AG09319 (cell line): ENCODE results near the gene RPH3AL.

Experiments used
- DNase-seq: peaks from one replicate; pipeline ENCODE4 v3.0.0-alpha.2; 2010; ENCODE audit warnings: low read depth; ENCODE audit errors: extremely low read depth
- CTCF ChIP-seq: IDR thresholded peaks from 2 replicates; pipeline ENCODE4 v1.5.1; 2011; ENCODE audit warnings: low read depth, mild to moderate bottlenecking, inconsistent platforms, low read length, moderate library complexity

The RPH3AL gene

DNA sequence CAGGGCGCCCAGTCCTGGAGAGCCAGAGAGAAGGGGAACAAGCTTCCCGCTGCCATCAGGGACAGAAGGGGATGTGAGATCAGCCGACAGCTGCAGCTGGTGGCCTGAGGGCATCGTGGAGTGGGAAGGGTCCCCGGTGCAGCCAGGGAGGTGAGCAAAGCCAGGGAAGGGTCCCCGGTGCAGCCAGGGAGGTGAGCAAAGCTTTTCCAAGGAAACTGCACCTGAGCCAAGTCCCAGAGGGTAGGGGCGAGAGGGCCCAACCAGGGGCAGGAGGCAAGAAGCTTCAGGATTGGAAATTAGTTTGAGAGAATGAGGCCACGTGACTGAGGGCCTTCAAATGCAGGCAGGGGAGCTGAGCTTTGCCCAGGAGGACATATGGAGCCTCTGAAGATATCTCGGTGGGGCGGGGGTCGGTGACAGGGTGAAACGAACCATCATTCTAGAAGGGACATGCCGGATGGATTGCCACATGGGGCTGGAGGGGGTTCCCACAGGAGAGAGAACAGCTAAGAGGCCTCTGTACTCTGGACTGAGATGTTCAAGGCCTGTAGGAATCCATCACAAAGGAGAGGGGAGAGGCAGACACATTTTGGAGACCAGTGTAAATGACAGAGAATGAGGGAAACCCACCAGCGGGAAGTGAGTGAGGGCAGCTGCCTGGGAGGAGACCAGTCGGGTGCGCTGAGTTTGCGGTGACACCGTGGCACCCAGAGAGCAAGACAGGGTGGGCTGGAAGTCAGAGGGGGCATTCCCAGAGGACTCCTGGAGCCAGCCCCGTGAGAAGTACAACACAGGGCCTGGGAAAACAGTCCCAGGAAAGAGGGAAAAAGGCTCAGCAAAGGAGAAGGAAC is 31.4 kb upstream of the RPH3AL start:
- no peak for TF ChIP-seq CTCF
- DNase-seq: no peak

- no peak for TF ChIP-seq CTCF
- DNase-seq: no peak
These were observed 30.3 kb upstream of the RPH3AL start for GRCh38 chr17:382644-383533.

- no peak for TF ChIP-seq CTCF
- DNase-seq: no peak
These were observed 29.5 kb upstream of the RPH3AL start for GRCh38 chr17:381941-382643.

DNA sequence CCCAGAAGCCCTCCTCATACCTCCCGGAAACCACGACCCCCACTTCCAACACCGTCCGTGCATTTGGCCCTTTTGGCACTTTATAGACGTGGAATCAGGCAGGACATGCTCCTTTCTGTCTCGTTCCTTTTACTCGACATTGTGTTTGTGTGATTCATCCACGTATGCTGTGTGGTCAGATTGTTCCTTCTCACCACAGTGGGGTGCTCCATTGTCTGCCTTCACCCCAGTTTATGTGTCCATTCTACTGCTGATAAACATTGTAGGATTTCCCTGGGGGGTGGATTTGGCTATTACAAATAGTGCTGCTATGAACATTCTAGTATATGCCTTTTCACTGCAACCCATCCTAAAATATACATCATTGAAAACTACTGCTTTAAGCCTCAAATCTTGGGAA is 28.9 kb upstream of the RPH3AL start:
- TF ChIP-seq CTCF: no peak
- no peak for DNase-seq

DNA sequence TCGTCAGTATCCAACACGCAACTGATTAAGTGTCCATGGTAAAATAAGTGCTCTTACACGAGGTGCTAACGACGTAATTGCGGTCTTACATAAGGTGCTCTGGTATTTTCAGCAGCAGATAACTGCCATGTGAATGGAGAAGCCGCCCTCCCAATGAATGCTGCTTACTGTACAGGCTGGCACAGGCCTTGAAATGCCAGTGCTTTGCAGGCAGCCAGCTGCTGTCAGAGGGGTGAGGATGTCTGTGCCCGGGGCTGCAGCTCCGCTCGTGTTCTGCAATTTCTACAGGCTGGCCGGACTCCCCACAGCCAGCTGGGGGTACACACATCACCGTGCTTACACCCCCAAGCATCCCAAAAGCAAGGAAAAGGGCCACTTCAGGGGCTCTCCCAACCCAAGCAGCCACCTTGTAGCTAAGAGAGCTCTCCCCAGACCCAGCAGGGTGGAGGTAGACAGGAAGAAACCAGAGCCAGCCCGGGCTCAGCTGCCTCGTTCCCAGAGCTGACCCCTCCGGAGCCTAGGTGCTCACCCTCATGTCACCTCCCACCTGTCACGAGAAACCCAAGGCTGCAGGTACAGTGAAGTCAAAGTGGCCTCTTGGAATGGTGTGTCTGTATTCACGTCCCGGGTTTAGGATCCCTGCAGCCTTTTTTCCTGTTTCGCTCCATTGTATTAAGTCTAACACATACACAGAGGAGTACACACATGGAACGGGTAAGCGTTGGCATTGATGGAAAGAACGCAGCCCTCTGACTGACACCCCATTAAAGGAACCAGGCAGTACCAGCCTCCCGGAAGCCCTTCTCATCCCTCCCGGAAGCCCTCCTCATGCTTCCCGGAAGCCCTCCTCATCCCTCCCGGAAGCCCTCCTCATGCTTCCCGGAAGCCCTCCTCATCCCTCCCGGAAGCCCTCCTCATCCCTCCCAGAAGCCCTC is 27.2 kb upstream of the RPH3AL start:
- no peak for TF ChIP-seq CTCF
- DNase-seq: no peak

DNA sequence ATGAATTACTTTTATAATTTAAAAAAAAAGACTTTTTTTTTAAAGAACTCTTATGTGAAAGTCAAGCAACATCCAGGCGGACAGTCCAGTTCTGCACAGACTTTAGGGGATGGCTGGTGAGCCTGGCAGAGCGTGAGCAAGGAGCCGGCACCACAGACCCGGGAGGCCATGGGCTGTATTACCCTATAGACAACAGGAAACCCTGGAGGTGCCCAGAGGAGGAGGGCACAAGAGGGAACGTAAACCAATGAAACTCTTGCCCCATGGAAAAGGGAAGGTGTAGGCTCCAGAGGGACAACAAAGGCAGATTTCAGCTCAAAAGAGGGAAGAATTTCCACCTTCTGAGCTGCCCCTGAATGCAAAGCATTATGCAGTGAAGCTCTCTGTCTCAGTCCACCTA is 25.5 kb upstream of the RPH3AL start:
- no peak for DNase-seq
- TF ChIP-seq CTCF: no peak
